K562 (cell line): ENCODE results near the gene CCDC33. TPM values are rescaled to one million over a fixed set of nuclear protein-coding genes. Genes with fewer than 3 reads are reported as not detected.

Source experiments
- ATAC-seq: fragments of 200-7000 bp; cut with Tn5 transposase; 3 replicates; pipeline ENCODE4 v1.9.1; 2020; ENCODE audit warnings: moderate library complexity
- BruUV-seq: library from RNA; stranded (reverse); fragments of 400-500 nt; replicated peaks from 2 replicates; lab custom pipeline; 2021; lab: Mats Ljungman, UMichigan
- CTCF ChIA-PET: fragments of 300-600 bp; formaldehyde crosslinking; extraction: SDS; loops from one replicate; lab custom pipeline; 2021; ENCODE audit warnings: low intra/inter-chr PET ratio; lab: Yijun Ruan, JAX
- POLR2A ChIA-PET: fragments of 300-600, 350-650 bp; sonication (Branson Sonifier 250); formaldehyde crosslinking; extraction: SDS; loops from one replicate; lab custom pipeline; 2021; ENCODE audit warnings: antibody characterized with exemption, inconsistent platforms; lab: Yijun Ruan, JAX
- DNase-seq, 4 experiments: peaks; one replicate each; pipeline versions ENCODE4 v3.0.0 to v3.0.0-alpha.2; 2011 to 2018; ENCODE audit warnings: low spot score in 3 of 4, mixed read lengths in 3 of 4; ENCODE audit errors: extremely low read depth in 1 of 4
- FAIRE-seq: peaks from 2 replicates; lab custom pipeline; 2011; peaks lifted over from hg19 to GRCh38; lab: Jason Lieb, UNC
- H2AFZ ChIP-seq: 2 replicates; pipeline ENCODE4 v1.6.0; 2011; ENCODE audit warnings: low read depth, low read length, control low read depth, inconsistent platforms
- H3K27ac ChIP-seq: fragments of 200-600 bp; 3 replicates; pipeline ENCODE4 v1.8.0; 2011; ENCODE audit warnings: low read depth, mild to moderate bottlenecking, control low read depth, inconsistent platforms, low read length, moderate library complexity, mixed read lengths; ENCODE audit errors: extremely low read depth
- H3K27me3 ChIP-seq, 2 experiments: fragments of 300-600 bp in 1 of 2; 2 replicates in 1 of 2; 3 replicates in 1 of 2; pipeline versions ENCODE4 v1.6.0 to v1.8.0; 2011; ENCODE audit warnings: inconsistent platforms in 2 of 2, low read length in 2 of 2, mild to moderate bottlenecking in 1 of 2, mixed read lengths in 1 of 2, moderate library complexity in 1 of 2; ENCODE audit not compliant: control insufficient read depth in 2 of 2, insufficient read depth in 2 of 2
- H3K36me3 ChIP-seq: fragments of 300-600 bp; 3 replicates; pipeline ENCODE4 v1.8.0; 2011; ENCODE audit warnings: mild to moderate bottlenecking, low read length, inconsistent platforms; ENCODE audit not compliant: control insufficient read depth, insufficient read depth
- H3K4me1 ChIP-seq, 2 experiments: fragments of 200-600 bp in 1 of 2; replicated peaks in 1 of 2; 2 replicates in 1 of 2; 3 replicates in 1 of 2; pipeline versions ENCODE4 v1.5.1 to v1.8.0; 2011; ENCODE audit warnings: inconsistent platforms in 2 of 2, low read length in 2 of 2, mild to moderate bottlenecking in 1 of 2, mixed read lengths in 1 of 2, moderate library complexity in 1 of 2; ENCODE audit not compliant: control insufficient read depth in 2 of 2, insufficient read depth in 2 of 2
- H3K4me2 ChIP-seq: 2 replicates; pipeline ENCODE4 v1.6.1; 2011; ENCODE audit warnings: low read length, control low read depth, inconsistent platforms, mixed read lengths; ENCODE audit not compliant: insufficient read depth
- H3K4me3 ChIP-seq: fragments of 200-600 bp; sonication (generic), shearing (Covaris generic); 2 replicates; pipeline ENCODE4 v1.5.1; 2016; ENCODE audit warnings: control low read depth, inconsistent platforms
- H3K79me2 ChIP-seq: fragments of 200-600 bp; 3 replicates; pipeline ENCODE4 v1.8.0; 2011; ENCODE audit warnings: low read length, inconsistent platforms; ENCODE audit not compliant: control insufficient read depth, insufficient read depth
- H3K9ac ChIP-seq, 2 experiments: 2 replicates each; pipeline versions ENCODE4 v1.6.0 to v1.6.1; 2011; ENCODE audit warnings: low read depth in 2 of 2, low read length in 2 of 2, control low read depth in 1 of 2, inconsistent platforms in 1 of 2, mild to moderate bottlenecking in 1 of 2, mixed read lengths in 1 of 2; ENCODE audit not compliant: insufficient read depth in 1 of 2
- H3K9me1 ChIP-seq: one replicate; pipeline ENCODE4 v1.6.0; 2011; ENCODE audit warnings: inconsistent platforms, mild to moderate bottlenecking, low read length, moderate library complexity; ENCODE audit not compliant: control insufficient read depth, insufficient read depth
- H3K9me3 ChIP-seq: replicated peaks from 2 replicates; pipeline ENCODE4 v1.5.1; 2011; ENCODE audit warnings: low read depth, low read length, inconsistent platforms; ENCODE audit not compliant: control insufficient read depth, insufficient read depth
- H4K20me1 ChIP-seq: replicated peaks from 2 replicates; pipeline ENCODE4 v1.6.1; 2011; ENCODE audit warnings: low read length, inconsistent platforms, mixed read lengths; ENCODE audit not compliant: control insufficient read depth, insufficient read depth
- ASH1L ChIP-seq: fragments of 450-650 bp; IDR thresholded peaks from 2 replicates; pipeline ENCODE4 v1.6.1; 2018; ENCODE audit warnings: borderline replicate concordance, mild to moderate bottlenecking, low read depth; ENCODE audit not compliant: partially characterized antibody
- ATF7 ChIP-seq: fragments of 450-650 bp; IDR thresholded peaks from 2 replicates; pipeline ENCODE4 v1.7.1; 2014; ENCODE audit warnings: mild to moderate bottlenecking, moderate library complexity
- BRD9 ChIP-seq: fragments of 450-650 bp; IDR thresholded peaks from 2 replicates; pipeline ENCODE4 v1.6.1; 2018; ENCODE audit warnings: low read depth; ENCODE audit not compliant: partially characterized antibody
- ELF1 ChIP-seq: fragments of 200-800 bp; sonication (Bioruptor generic); IDR thresholded peaks from 2 replicates; pipeline ENCODE4 v1.6.1; 2016; ENCODE audit warnings: missing genetic modification characterization, missing compliant biosample characterization
- FOS ChIP-seq: IDR thresholded peaks from 3 replicates; pipeline ENCODE4 v1.6.1; 2011; ENCODE audit not compliant: insufficient read length; ENCODE audit errors: extremely low read depth
- GTF2E2 ChIP-seq: fragments of 200-800 bp; sonication (Bioruptor generic); IDR thresholded peaks from 2 replicates; pipeline ENCODE4 v1.6.1; 2016; ENCODE audit warnings: missing genetic modification characterization, missing compliant biosample characterization
- NFIX ChIP-seq: fragments of 250-450 bp; sonication (Bioruptor Pico); IDR thresholded peaks from 2 replicates; pipeline ENCODE4 v1.4.0; 2020; ENCODE audit warnings: low read depth, mild to moderate bottlenecking, moderate library complexity
- NFYB ChIP-seq: IDR thresholded peaks from 2 replicates; pipeline ENCODE4 v1.6.1; 2011; ENCODE audit warnings: mild to moderate bottlenecking, moderate library complexity; ENCODE audit not compliant: insufficient read length; ENCODE audit errors: extremely low read depth
- POLR2AphosphoS5 ChIP-seq: IDR thresholded peaks from 2 replicates; pipeline ENCODE4 v1.6.1; 2011; ENCODE audit warnings: mild to moderate bottlenecking, low read depth, low read length, moderate library complexity; ENCODE audit not compliant: control insufficient read depth, insufficient read depth
- USF1 ChIP-seq: sonication (generic); formaldehyde crosslinking; IDR thresholded peaks from 2 replicates; pipeline ENCODE4 v1.9.0; 2022; ENCODE audit warnings: mild to moderate bottlenecking, missing genetic modification reagents
- ZNF23 ChIP-seq: fragments of 250-450 bp; sonication (Bioruptor Pico); IDR thresholded peaks from 2 replicates; pipeline ENCODE4 v1.4.0; 2020; ENCODE audit warnings: mild to moderate bottlenecking
- WGBS: fragments of 100-300 bp; shearing (Covaris generic); methylation state at CpG from one replicate; pipeline ENCODE4 v1.1.6; 2016; ENCODE audit warnings: low coverage, mixed read lengths; ENCODE audit not compliant: insufficient coverage; ENCODE audit errors: missing lambda C conversion rate; 5-methylcytosine and 5-hydroxymethylcytosine counted together
- in situ Hi-C: fragments of 300-500 bp; cut with MboI; formaldehyde crosslinking; loops from 4 replicates; pipeline ENCODE4 v1.15.0; 2018; ENCODE audit warnings: inconsistent platforms, mixed read lengths
- intact Hi-C: fragments of 100-400 bp; cut with micrococcal nuclease; formaldehyde crosslinking; loops from 2 replicates; pipeline ENCODE4 v1.14.2; 2022
- polyA plus RNA-seq, 8 experiments: library from polyadenylated mRNA; depleted of rRNA in 4 of 8; stranded (reverse) in 5 of 8; unstranded in 3 of 8; fragments of >200 nt; fragmentation: Nextera tagmentation in 2 of 8; fragmentation: Illumina TruSeq in 1 of 8; extraction: Ambion mirVana in 2 of 8; extraction: Trizol in 1 of 8; gene quantifications; 2 replicates each; pipeline versions ENCODE4 v1.2.1 to v1.2.3, GENCODE V29; 2011 to 2014; ENCODE audit warnings: inconsistent platforms in 1 of 8, missing spikeins in 1 of 8
- total RNA-seq, 7 experiments: library from RNA; depleted of rRNA in 6 of 7; stranded (reverse); fragments of >200 nt in 6 of 7; fragmentation: Illumina TruSeq in 2 of 7; extraction: Trizol in 2 of 7; gene quantifications; 2 replicates each; pipeline versions ENCODE4 v1.2.1 to v1.2.3, GENCODE V29; 2011 to 2021; ENCODE audit warnings: low replicate concordance in 1 of 7
- TF ChIP-seq, protein P1 (sequence below): fragments of 250-450 bp; sonication (Bioruptor Pico); IDR thresholded peaks from 2 replicates; pipeline ENCODE4 v1.8.0; 2021; ENCODE audit warnings: moderate library complexity, mild to moderate bottlenecking, inconsistent platforms
- TF ChIP-seq, protein P2 (sequence below): fragments of 200-400 bp; formaldehyde crosslinking; IDR thresholded peaks from 2 replicates; pipeline ENCODE4 v1.6.1; 2017; ENCODE audit warnings: mild to moderate bottlenecking, low read depth, low read length, moderate library complexity

Gene CCDC33
- total and polyA plus RNA-seq, 9 of the 15 experiments (the other 6 are each of a cell fraction or from before 2014, with no cell fraction given): 0.08 to 1.1 (median 0.15) TPM; not detected in 4

GRCh38 chr15:74373731-74374647, 137.9 kb downstream of the CCDC33 start:
- Histone ChIP-seq H3K79me2 (no peaks in the 10 kb centered on the region), H4K20me1 (0 out of 2 replicates have a peak, but pooled peaks cover 3% of the 10 kb centered on the region), H3K9me1 (no peaks in the 10 kb centered on the region), H3K4me3 (peak overlapping the region; percentile 41), H3K4me1 (peaks cover 16 to 20% of the 10 kb centered on the region in 2 experiments), H3K4me2 (peak overlapping the region; percentile 82), H2AFZ (peak overlapping the region; percentile 97), H3K9ac (peak overlapping the region; percentile 31 to 86; a peak in 3 of 4 replicates), H3K27ac (peak overlapping the region; percentile 12; the same call in 1 of the 3 replicates), H3K27me3 (peaks cover 9 to 10% of the 10 kb centered on the region in 2 experiments; a peak in 3 of 5 replicates), H3K36me3 (no peaks in the 10 kb centered on the region), H3K9me3 (no peaks in the 10 kb centered on the region)
- in situ Hi-C loops: no loop called here
- DNase-seq (peak; percentile 95 to 100 (median 100)), FAIRE-seq (peak; percentile 89), ATAC-seq (peak; percentile 99)
- under 1% methylated on average over 42 of the region's 62 CpGs for WGBS
- intact Hi-C loops: loop anchor here (2.0 to 10.0 kb wide), 4 partner anchors 117 to 581 kb away; partner anchors contain the start of genes CLK3 and RPP25
- CTCF ChIA-PET: interaction anchor here (0.5 to 3.4 kb wide), 13 partner anchors 8 to 427 kb away, joined by 3 to 32 read pairs (median 5); no protein-coding TSS in a partner anchor
- POLR2A ChIA-PET: interaction anchor here (1.0 to 1.2 kb wide), 2 partner anchors 11 to 258 kb away, joined by 3 to 4 read pairs; no protein-coding TSS in a partner anchor
- BruUV-seq: no TSS peak
- TF ChIP-seq USF1 (no peak), ATF7 (peak; percentile 56; the same call in 1 of the 2 replicates), BRD9 (peak; percentile 44), GTF2E2 (tag) (no peak), NFYB (peak; percentile 72), ASH1L (peak; percentile 68), ELF1 (tag) (peak; percentile 75), FOS (peak; percentile 75), NFIX (CRISPR knock-in tag) (no peak), ZNF23 (CRISPR knock-in tag) (no peak), POLR2AphosphoS5 (no peak)
- TF ChIP-seq, protein P1, sequence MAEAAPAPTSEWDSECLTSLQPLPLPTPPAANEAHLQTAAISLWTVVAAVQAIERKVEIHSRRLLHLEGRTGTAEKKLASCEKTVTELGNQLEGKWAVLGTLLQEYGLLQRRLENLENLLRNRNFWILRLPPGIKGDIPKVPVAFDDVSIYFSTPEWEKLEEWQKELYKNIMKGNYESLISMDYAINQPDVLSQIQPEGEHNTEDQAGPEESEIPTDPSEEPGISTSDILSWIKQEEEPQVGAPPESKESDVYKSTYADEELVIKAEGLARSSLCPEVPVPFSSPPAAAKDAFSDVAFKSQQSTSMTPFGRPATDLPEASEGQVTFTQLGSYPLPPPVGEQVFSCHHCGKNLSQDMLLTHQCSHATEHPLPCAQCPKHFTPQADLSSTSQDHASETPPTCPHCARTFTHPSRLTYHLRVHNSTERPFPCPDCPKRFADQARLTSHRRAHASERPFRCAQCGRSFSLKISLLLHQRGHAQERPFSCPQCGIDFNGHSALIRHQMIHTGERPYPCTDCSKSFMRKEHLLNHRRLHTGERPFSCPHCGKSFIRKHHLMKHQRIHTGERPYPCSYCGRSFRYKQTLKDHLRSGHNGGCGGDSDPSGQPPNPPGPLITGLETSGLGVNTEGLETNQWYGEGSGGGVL (CRISPR knock-in tag): no peak
- TF ChIP-seq, protein P2, sequence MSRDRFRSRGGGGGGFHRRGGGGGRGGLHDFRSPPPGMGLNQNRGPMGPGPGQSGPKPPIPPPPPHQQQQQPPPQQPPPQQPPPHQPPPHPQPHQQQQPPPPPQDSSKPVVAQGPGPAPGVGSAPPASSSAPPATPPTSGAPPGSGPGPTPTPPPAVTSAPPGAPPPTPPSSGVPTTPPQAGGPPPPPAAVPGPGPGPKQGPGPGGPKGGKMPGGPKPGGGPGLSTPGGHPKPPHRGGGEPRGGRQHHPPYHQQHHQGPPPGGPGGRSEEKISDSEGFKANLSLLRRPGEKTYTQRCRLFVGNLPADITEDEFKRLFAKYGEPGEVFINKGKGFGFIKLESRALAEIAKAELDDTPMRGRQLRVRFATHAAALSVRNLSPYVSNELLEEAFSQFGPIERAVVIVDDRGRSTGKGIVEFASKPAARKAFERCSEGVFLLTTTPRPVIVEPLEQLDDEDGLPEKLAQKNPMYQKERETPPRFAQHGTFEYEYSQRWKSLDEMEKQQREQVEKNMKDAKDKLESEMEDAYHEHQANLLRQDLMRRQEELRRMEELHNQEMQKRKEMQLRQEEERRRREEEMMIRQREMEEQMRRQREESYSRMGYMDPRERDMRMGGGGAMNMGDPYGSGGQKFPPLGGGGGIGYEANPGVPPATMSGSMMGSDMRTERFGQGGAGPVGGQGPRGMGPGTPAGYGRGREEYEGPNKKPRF: no peak
